GM12892 (cell line): ENCODE data around the gene PROKR1.

ENCODE experiments used
- POLR2A ChIP-seq: IDR thresholded peaks from 2 replicates; pipeline ENCODE4 v1.6.1; 2011; ENCODE audit warnings: low read depth, low read length, control low read depth
- POLR2AphosphoS5 ChIP-seq: IDR thresholded peaks from 2 replicates; pipeline ENCODE4 v1.6.1; 2011; ENCODE audit warnings: low read depth, low read length, control low read depth

GRCh38 chr2:68607837-68608236, 35.5 kb upstream of the PROKR1 start:
- no peak for TF ChIP-seq POLR2A
- TF ChIP-seq POLR2AphosphoS5: no peak
